Transverse colon (tissue), 4 donors: ENCODE results near the gene HSDL1. TPM values are rescaled to one million over a fixed set of nuclear protein-coding genes. Genes with fewer than 3 reads are reported as not detected.
A peak's percentile ranks its signal among the peaks of the same experiment; 100 is the strongest.

Source experiments
- DNase-seq: peaks from one replicate; pipeline ENCODE4 v3.0.0-alpha.2; 2019
- H3K27ac ChIP-seq, 4 donors: fragments of 200-600 bp; sonication (generic); 2 replicates each; pipeline ENCODE4 v1.5.1; 2016 to 2018; ENCODE audit warnings: inconsistent platforms in 4 of 4
- H3K27me3 ChIP-seq: fragments of 200-600 bp; sonication (generic); 2 replicates; pipeline ENCODE4 v1.5.1; 2017; ENCODE audit warnings: inconsistent platforms
- H3K36me3 ChIP-seq, 4 donors: fragments of 200-600 bp; sonication (generic); 2 replicates each; pipeline ENCODE4 v1.5.1; 2017 to 2019; ENCODE audit warnings: inconsistent platforms in 4 of 4
- H3K4me1 ChIP-seq, 4 donors: fragments of 200-600 bp; sonication (generic); 2 replicates each; pipeline ENCODE4 v1.5.1; 2017 to 2020; ENCODE audit warnings: inconsistent platforms in 4 of 4
- H3K4me3 ChIP-seq, 4 donors: fragments of 200-600 bp; sonication (generic); 1 replicate in 1 of 4; 2 replicates in 3 of 4; pipeline versions ENCODE4 v1.5.1 to v1.6.1; 2017 to 2019; ENCODE audit warnings: inconsistent platforms in 4 of 4
- H3K9me3 ChIP-seq, 2 donors: fragments of 200-600 bp; sonication (generic); 2 replicates each; pipeline ENCODE4 v1.5.1; 2017 to 2019; ENCODE audit warnings: inconsistent platforms in 2 of 2
- CTCF ChIP-seq, 5 experiments: fragments of 200-600 bp in 3 of 5; fragments of 450-650 bp in 2 of 5; sonication (generic) in 3 of 5; IDR thresholded peaks; 1 replicate in 2 of 5; 2 replicates in 3 of 5; pipeline ENCODE4 v1.5.1; 2016 to 2017; ENCODE audit warnings: antibody characterized with exemption in 5 of 5, inconsistent platforms in 3 of 5, mild to moderate bottlenecking in 2 of 5, moderate library complexity in 1 of 5
- EP300 ChIP-seq: sonication (generic); formaldehyde crosslinking; IDR thresholded peaks from one replicate; pipeline ENCODE4 v1.6.1; 2017; ENCODE audit warnings: antibody characterized with exemption, low read depth
- POLR2A ChIP-seq: fragments of 450-650 bp; IDR thresholded peaks from one replicate; pipeline ENCODE4 v1.6.1; 2016; ENCODE audit warnings: antibody characterized with exemption, mild to moderate bottlenecking, moderate library complexity
- POLR2AphosphoS5 ChIP-seq, 3 donors: sonication (generic); formaldehyde crosslinking; IDR thresholded peaks; one replicate each; pipeline ENCODE4 v1.6.1; 2016; ENCODE audit warnings: antibody characterized with exemption in 3 of 3
- WGBS, 2 donors: methylation state at CpG; one replicate each; pipeline ENCODE4 v1.1.5; 2018; ENCODE audit warnings: low coverage in 1 of 2; 5-methylcytosine and 5-hydroxymethylcytosine counted together
- in situ Hi-C, 4 donors: fragments of 200-750 bp; cut with MboI; loops; one replicate each; pipeline versions ENCODE4 v1.15.0 to v1.15.1; 2017; ENCODE audit warnings: low sequenced_read_pairs in 3 of 4, low pct_ligation_motif_present in 1 of 4, low pct_unique_long_range_greater_than_20kb in 1 of 4
- intact Hi-C: fragments of 100-400 bp; cut with DNase I; formaldehyde crosslinking; loops from one replicate; pipeline ENCODE4 v1.15.1; 2023; ENCODE audit warnings: low total_unique reads
- total RNA-seq, 4 donors: library from RNA; depleted of rRNA; stranded (reverse); fragments of >200 nt; gene quantifications; one replicate each; pipeline ENCODE4 v1.1.0, GENCODE V29; 2016

Gene HSDL1
- total RNA-seq, 4 donors from 2014 or later = 1.2 to 16.2 (median 8.7) TPM

- intact Hi-C loops = no loop called here
Measured at GRCh38 chr16:84105948-84106740, 38.8 kb downstream of the HSDL1 start.

GRCh38 chr16:84105301-84105815 lies 39.6 kb downstream of the HSDL1 start:
- TF ChIP-seq CTCF (IDR thresholded peaks at IDR 0.05) (no peak), POLR2A (no peak), EP300 (no peak), POLR2AphosphoS5 (IDR thresholded peaks at IDR 0.05) (no peak)
- no peaks in the 10 kb centered on the region for H3K9me3 ChIP-seq
- in situ Hi-C loops (loop anchor here in 1 of 4 donors (25.0 kb wide), 1 partner anchor 382 kb away; no protein-coding TSS in a partner anchor), intact Hi-C loops (no loop called here)
- no peaks in the 10 kb centered on the region for H3K27me3 ChIP-seq
- peaks cover 6 to 20% (median 11%) of the 10 kb centered on the region in 4 donors for H3K4me1 ChIP-seq
- H3K36me3 ChIP-seq = peaks cover 0 to 13% (median 6%) of the 10 kb centered on the region in 4 donors
- no peak overlapping the region for H3K27ac ChIP-seq
- no peak for DNase-seq
- no peak overlapping the region for H3K4me3 ChIP-seq
- 79 to 85% methylated on average over 4 to 12 of the region's 12 CpGs for WGBS, 2 donors

More at GRCh38 chr16:84105948-84106740, 38.8 kb downstream of the HSDL1 start:
- DNase-seq = no peak
- H3K4me3 ChIP-seq = no peak overlapping the region
- in situ Hi-C loops = loop anchor here in 1 of 4 donors (25.0 kb wide), 1 partner anchor 381 kb away; no protein-coding TSS in a partner anchor
- no peak for TF ChIP-seq POLR2AphosphoS5 (IDR thresholded peaks at IDR 0.05)
- TF ChIP-seq POLR2A = no peak
- TF ChIP-seq CTCF (IDR thresholded peaks at IDR 0.05) = no peak
- no peak for TF ChIP-seq EP300
- H3K36me3 ChIP-seq = peaks cover 0 to 12% (median 6%) of the 10 kb centered on the region in 4 donors
- no peak overlapping the region for H3K27ac ChIP-seq
- 88 to 98% methylated on average over 9 to 13 of the region's 13 CpGs for WGBS, 2 donors
- H3K27me3 ChIP-seq = no peaks in the 10 kb centered on the region
- no peaks in the 10 kb centered on the region for H3K9me3 ChIP-seq
- peaks cover 6 to 26% (median 11%) of the 10 kb centered on the region in 4 donors for H3K4me1 ChIP-seq

- 20 to 74% methylated on average over 1 to 3 of the region's 3 CpGs for WGBS, 2 donors
- TF ChIP-seq POLR2AphosphoS5 (IDR thresholded peaks at IDR 0.05) = no peak
- in situ Hi-C loops (loop anchor here in 1 of 4 donors (25.0 kb wide), 1 partner anchor 383 kb away; no protein-coding TSS in a partner anchor), intact Hi-C loops (no loop called here)
- Histone ChIP-seq H3K4me3 (no peak overlapping the region), H3K4me1 (peaks cover 6 to 23% (median 14%) of the 10 kb centered on the region in 4 donors), H3K27me3 (no peaks in the 10 kb centered on the region), H3K27ac (peak overlapping the region in 3 of 4 donors; percentile 40 to 50 (median 43)), H3K36me3 (peaks cover 0 to 14% (median 6%) of the 10 kb centered on the region in 4 donors), H3K9me3 (no peaks in the 10 kb centered on the region)
- DNase-seq = no peak
Measured at GRCh38 chr16:84104231-84104630, 40.7 kb downstream of the HSDL1 start.

GRCh38 chr16:84103678-84104077 lies 41.3 kb downstream of the HSDL1 start:
- no peak overlapping the region for H3K4me3 ChIP-seq
- H3K9me3 ChIP-seq = no peaks in the 10 kb centered on the region
- in situ Hi-C loops (loop anchor here in 1 of 4 donors (25.0 kb wide), 1 partner anchor 384 kb away; no protein-coding TSS in a partner anchor), intact Hi-C loops (no loop called here)
- no peaks in the 10 kb centered on the region for H3K27me3 ChIP-seq
- WGBS, 2 donors = 36 to 52% methylated on average over 5 of the region's 5 CpGs
- TF ChIP-seq POLR2AphosphoS5 (IDR thresholded peaks at IDR 0.05) (no peak), EP300 (no peak), CTCF (IDR thresholded peaks at IDR 0.05) (no peak), POLR2A (no peak)
- peak; percentile 45 for DNase-seq
- H3K27ac ChIP-seq = peak overlapping the region; percentile 40 to 62 (median 46)
- peaks cover 6 to 25% (median 16%) of the 10 kb centered on the region in 4 donors for H3K4me1 ChIP-seq
- peaks cover 0 to 17% (median 8%) of the 10 kb centered on the region in 4 donors for H3K36me3 ChIP-seq
